Endodermal cell (in vitro differentiated cells): ENCODE results near the gene DNAJA4. TPM values are rescaled to one million over a fixed set of nuclear protein-coding genes. Genes with fewer than 3 reads are reported as not detected.
A peak's percentile ranks its signal among the peaks of the same experiment; 100 is the strongest.

Source experiments
- DNase-seq: peaks from one replicate; pipeline ENCODE4 v3.0.0-alpha.2; 2017
- H3K27ac ChIP-seq: 2 replicates; pipeline ENCODE4 v1.5.1; 2013; ENCODE audit warnings: mild to moderate bottlenecking, low read depth, low read length, moderate library complexity
- H3K27me3 ChIP-seq: 2 replicates; pipeline ENCODE4 v1.6.1; 2013; ENCODE audit warnings: mild to moderate bottlenecking, low read length, moderate library complexity; ENCODE audit not compliant: insufficient read depth, control insufficient read depth, poor library complexity, severe bottlenecking
- H3K36me3 ChIP-seq: 2 replicates; pipeline ENCODE4 v1.7.0; 2013; ENCODE audit warnings: mild to moderate bottlenecking, low read length, moderate library complexity; ENCODE audit not compliant: control insufficient read depth, insufficient read depth
- H3K4me1 ChIP-seq: one replicate; pipeline ENCODE4 v1.7.0; 2013; ENCODE audit warnings: low read length; ENCODE audit not compliant: control insufficient read depth, insufficient read depth
- H3K4me3 ChIP-seq: 2 replicates; pipeline ENCODE4 v1.5.1; 2013; ENCODE audit warnings: mild to moderate bottlenecking, low read length, moderate library complexity
- H3K9ac ChIP-seq: 2 replicates; pipeline ENCODE4 v1.6.1; 2013; ENCODE audit warnings: mild to moderate bottlenecking, low read length, moderate library complexity; ENCODE audit not compliant: poor library complexity, severe bottlenecking; ENCODE audit errors: extremely low read depth
- H3K9me3 ChIP-seq: 2 replicates; pipeline ENCODE4 v1.6.1; 2013; ENCODE audit warnings: mild to moderate bottlenecking, low read length, moderate library complexity; ENCODE audit not compliant: control insufficient read depth
- H3K27ac Mint-ChIP-seq: 2 replicates; pipeline ENCODE4 v1.8.0; 2020; ENCODE audit warnings: mixed read lengths
- H3K27me3 Mint-ChIP-seq: 2 replicates; pipeline ENCODE4 v1.8.0; 2021; ENCODE audit warnings: mild to moderate bottlenecking, mixed read lengths; ENCODE audit not compliant: insufficient read depth
- H3K36me3 Mint-ChIP-seq: 2 replicates; pipeline ENCODE4 v1.8.0; 2020; ENCODE audit warnings: low read depth, mixed read lengths
- H3K4me1 Mint-ChIP-seq: 2 replicates; pipeline ENCODE4 v1.8.0; 2020; ENCODE audit warnings: mixed read lengths
- H3K4me3 Mint-ChIP-seq: 2 replicates; pipeline ENCODE4 v1.8.0; 2020; ENCODE audit warnings: mild to moderate bottlenecking, moderate library complexity, mixed read lengths
- H3K9me3 Mint-ChIP-seq: 2 replicates; pipeline ENCODE4 v1.8.0; 2020; ENCODE audit warnings: mild to moderate bottlenecking, mixed read lengths
- WGBS, 2 experiments: methylation state at CpG; one replicate each; pipeline versions ENCODE4 v1.1.5 to v1.1.7; 2013; ENCODE audit warnings: missing lambda C conversion rate in 2 of 2, mixed read lengths in 1 of 2; ENCODE audit not compliant: insufficient coverage in 1 of 2, insufficient read length in 1 of 2; 5-methylcytosine and 5-hydroxymethylcytosine counted together
- total RNA-seq, 2 donors: library from RNA; stranded (reverse); fragmentation: NEBNext Ultra II Directional in 1 of 2; extraction: Animal tissue kit (Norgen Biotek cat#: 25700) in 1 of 2; gene quantifications; 2 replicates in 1 of 2; 3 replicates in 1 of 2; pipeline ENCODE4 v1.2.1, GENCODE V29; 2021
- TF ChIP-seq, protein P1 (sequence below): fragments of 200-600 bp; sonication (generic); conservative IDR thresholded peaks from 2 replicates; pipeline ENCODE4 v1.5.0; 2021; ENCODE audit warnings: antibody characterized with exemption, mild to moderate bottlenecking

The DNAJA4 gene
- total RNA-seq, 2 donors from 2014 or later: 4.9 to 18.5 TPM

DNA sequence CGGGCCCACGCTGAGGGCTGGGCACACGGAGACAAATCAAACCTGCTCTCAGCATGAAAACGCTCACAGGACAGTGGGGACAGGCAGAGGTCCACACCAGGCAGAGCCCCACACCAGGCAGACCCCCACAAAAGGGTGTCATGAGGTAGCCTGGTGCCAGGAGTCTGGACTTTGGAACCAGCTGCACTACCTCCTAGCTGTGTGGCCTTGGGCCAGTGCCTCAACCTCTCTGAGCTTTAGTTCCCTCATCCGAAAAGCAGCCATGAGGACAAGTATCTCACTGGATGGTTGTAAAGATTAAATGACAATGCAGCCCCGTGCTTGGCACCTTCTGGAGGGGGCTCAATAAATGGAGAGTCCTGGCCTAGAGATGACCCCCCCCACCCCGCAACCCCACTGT, 59.3 kb downstream of the DNAJA4 start:
- 76 to 94% methylated on average over 5 to 7 of the region's 7 CpGs for WGBS, 2 experiments
- no peaks in the 10 kb centered on the region for H3K36me3 ChIP-seq
- DNase-seq: no peak
- Mint-ChIP-seq H3K27me3 (peaks cover 3% of the 10 kb centered on the region), H3K4me3 (no peak overlapping the region), H3K27ac (no peak overlapping the region), H3K4me1 (peaks cover 30% of the 10 kb centered on the region), H3K9me3 (no peaks in the 10 kb centered on the region), H3K36me3 (no peaks in the 10 kb centered on the region)
- no peaks in the 10 kb centered on the region for H3K9me3 ChIP-seq
- peaks cover 16% of the 10 kb centered on the region for H3K4me1 ChIP-seq
- TF ChIP-seq, protein P1, sequence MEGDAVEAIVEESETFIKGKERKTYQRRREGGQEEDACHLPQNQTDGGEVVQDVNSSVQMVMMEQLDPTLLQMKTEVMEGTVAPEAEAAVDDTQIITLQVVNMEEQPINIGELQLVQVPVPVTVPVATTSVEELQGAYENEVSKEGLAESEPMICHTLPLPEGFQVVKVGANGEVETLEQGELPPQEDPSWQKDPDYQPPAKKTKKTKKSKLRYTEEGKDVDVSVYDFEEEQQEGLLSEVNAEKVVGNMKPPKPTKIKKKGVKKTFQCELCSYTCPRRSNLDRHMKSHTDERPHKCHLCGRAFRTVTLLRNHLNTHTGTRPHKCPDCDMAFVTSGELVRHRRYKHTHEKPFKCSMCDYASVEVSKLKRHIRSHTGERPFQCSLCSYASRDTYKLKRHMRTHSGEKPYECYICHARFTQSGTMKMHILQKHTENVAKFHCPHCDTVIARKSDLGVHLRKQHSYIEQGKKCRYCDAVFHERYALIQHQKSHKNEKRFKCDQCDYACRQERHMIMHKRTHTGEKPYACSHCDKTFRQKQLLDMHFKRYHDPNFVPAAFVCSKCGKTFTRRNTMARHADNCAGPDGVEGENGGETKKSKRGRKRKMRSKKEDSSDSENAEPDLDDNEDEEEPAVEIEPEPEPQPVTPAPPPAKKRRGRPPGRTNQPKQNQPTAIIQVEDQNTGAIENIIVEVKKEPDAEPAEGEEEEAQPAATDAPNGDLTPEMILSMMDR: no peak
- H3K4me3 ChIP-seq: no peak overlapping the region
- no peaks in the 10 kb centered on the region for H3K27me3 ChIP-seq
- H3K27ac ChIP-seq: peak overlapping the region; percentile 99
- no peak overlapping the region for H3K9ac ChIP-seq

DNA sequence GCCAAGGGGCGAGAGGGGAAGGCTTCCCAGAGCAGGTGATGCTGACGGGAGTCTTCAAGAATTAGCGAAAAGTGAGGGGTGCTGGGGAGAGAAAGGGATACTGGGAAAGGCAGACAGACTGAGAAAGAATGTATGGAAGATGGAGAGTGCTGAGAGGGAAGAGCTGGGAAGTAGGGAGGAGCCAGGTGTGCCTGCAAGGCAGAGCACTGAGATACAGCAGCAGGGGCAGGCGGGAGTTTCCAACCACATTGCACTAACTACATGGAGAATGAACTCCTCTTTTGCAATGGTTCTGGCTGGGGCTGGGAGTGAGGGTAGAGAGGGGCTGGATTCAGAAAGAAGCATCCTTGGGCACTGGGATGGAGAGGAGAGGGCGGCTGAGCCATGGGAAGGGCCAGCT, 59.8 kb downstream of the DNAJA4 start:
- H3K27ac ChIP-seq: peak overlapping the region; percentile 99

DNA sequence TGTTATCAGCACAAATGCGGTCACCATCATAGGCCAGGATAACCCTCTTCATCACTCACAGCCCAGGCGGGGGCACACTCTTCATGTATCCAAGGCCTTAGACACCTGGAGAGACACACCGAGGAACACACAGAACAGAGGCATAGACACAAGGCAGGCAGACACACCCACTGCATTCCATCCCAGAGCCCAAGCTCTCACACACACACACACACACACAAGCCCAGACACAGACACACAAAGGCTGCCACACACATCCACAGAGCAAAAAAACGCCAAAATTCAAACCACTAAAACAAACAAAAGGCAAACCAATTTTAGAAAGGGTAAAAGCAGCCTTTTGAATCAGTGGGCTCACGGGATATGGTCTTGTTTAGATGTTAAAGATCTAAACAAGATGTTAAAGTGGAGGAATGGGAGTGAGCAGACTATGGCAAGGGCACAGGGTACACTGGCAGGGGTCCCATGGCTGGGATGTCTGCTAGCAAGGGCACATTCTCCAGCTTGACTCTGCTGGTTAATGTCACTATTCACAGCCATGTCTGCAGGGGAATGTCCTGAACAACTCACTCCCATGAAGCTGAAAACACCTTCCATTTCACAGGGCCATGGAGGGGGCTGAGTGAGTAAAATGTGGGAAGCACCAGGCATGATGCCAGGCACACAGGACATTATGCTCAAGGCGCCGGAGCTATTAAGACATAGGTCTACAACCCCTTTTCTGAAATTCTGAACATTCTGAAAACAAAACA, 60.9 kb downstream of the DNAJA4 start:
- Mint-ChIP-seq H3K4me1 (peaks cover 29% of the 10 kb centered on the region), H3K36me3 (no peaks in the 10 kb centered on the region), H3K27me3 (peaks cover 3% of the 10 kb centered on the region), H3K27ac (peak overlapping the region; percentile 14), H3K4me3 (no peak overlapping the region), H3K9me3 (no peaks in the 10 kb centered on the region)
- Histone ChIP-seq H3K4me1 (peaks cover 16% of the 10 kb centered on the region), H3K27ac (peak overlapping the region; percentile 99), H3K36me3 (no peaks in the 10 kb centered on the region), H3K4me3 (no peak overlapping the region), H3K9me3 (no peaks in the 10 kb centered on the region), H3K9ac (no peak overlapping the region), H3K27me3 (no peaks in the 10 kb centered on the region)
- DNase-seq: peak; percentile 73
- TF ChIP-seq, protein P1: no peak
- 84 to 85% methylated on average over 4 to 7 of the region's 7 CpGs for WGBS, 2 experiments

More for the DNA sequence above, 59.8 kb downstream of the DNAJA4 start:
- Mint-ChIP-seq H3K4me1 (peaks cover 29% of the 10 kb centered on the region), H3K36me3 (no peaks in the 10 kb centered on the region), H3K27ac (peak overlapping the region; percentile 32), H3K9me3 (no peaks in the 10 kb centered on the region), H3K4me3 (no peak overlapping the region), H3K27me3 (peaks cover 3% of the 10 kb centered on the region)
- Histone ChIP-seq H3K36me3 (no peaks in the 10 kb centered on the region), H3K9ac (no peak overlapping the region), H3K9me3 (no peaks in the 10 kb centered on the region), H3K27me3 (no peaks in the 10 kb centered on the region), H3K4me3 (no peak overlapping the region), H3K4me1 (peaks cover 16% of the 10 kb centered on the region)
- TF ChIP-seq, protein P1: no peak
- 93 to 94% methylated on average over 3 to 5 of the region's 5 CpGs for WGBS, 2 experiments
- DNase-seq: no peak
